Uterus (tissue), 2 donors: ENCODE measurements around the gene CLEC2A.
"Not testable (repeated sequence)": the region's sequence is repeated elsewhere in the genome, so short reads cannot be mapped to it uniquely, and the experiment has no call there.

Experiments used
- POLR2A ChIP-seq, 2 donors: fragments of 450-650 bp; IDR thresholded peaks; one replicate each; pipeline ENCODE4 v1.6.1; 2016; ENCODE audit warnings: antibody characterized with exemption in 2 of 2, mild to moderate bottlenecking in 1 of 2, moderate library complexity in 1 of 2
- TF ChIP-seq, protein P1 (sequence below), 4 experiments: fragments of 200-600 bp in 2 of 4; fragments of 450-650 bp in 2 of 4; sonication (generic) in 2 of 4; IDR thresholded peaks; one replicate each; pipeline ENCODE4 v1.5.1; 2016 to 2019; ENCODE audit warnings: antibody characterized with exemption in 4 of 4, mild to moderate bottlenecking in 2 of 4, moderate library complexity in 1 of 4

DNA sequence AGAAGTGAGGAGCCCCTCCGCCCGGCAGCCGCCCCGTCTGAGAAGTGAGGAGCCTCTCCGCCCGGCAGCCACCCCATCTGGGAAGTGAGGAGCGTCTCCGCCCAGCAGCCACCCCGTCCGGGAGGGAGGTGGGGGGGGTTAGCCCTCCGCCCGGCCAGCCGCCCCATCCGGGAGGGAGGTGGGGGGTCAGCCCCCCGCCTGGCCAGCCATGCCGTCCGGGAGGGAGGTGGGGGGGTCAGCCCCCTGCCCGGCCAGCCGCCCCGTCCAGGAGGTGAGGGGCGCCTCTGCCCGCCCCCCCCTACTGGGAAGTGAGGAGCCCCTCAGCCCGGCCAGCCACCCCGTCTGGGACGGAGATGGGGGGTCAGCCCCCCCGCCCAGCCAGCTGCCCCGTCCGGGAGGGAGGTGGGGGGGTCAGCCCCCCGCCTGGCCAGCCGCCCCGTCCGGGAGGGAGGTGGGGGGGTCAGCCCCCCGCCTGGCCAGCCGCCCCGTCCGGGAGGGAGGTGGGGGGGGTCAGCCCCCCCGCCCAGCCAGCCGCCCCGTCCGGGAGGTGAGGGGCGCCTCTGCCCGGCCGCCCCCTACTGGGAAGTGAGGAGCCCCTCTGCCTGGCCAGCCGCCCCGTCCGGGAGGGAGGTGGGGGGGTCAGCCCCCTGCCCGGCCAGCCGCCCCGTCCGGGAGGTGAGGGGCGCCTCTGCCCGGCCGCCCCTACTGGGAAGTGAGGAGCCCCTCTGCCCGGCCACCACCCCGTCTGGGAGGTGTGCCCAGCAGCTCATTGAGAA lies 21.0 kb upstream of the CLEC2A start:
- TF ChIP-seq, protein P1, sequence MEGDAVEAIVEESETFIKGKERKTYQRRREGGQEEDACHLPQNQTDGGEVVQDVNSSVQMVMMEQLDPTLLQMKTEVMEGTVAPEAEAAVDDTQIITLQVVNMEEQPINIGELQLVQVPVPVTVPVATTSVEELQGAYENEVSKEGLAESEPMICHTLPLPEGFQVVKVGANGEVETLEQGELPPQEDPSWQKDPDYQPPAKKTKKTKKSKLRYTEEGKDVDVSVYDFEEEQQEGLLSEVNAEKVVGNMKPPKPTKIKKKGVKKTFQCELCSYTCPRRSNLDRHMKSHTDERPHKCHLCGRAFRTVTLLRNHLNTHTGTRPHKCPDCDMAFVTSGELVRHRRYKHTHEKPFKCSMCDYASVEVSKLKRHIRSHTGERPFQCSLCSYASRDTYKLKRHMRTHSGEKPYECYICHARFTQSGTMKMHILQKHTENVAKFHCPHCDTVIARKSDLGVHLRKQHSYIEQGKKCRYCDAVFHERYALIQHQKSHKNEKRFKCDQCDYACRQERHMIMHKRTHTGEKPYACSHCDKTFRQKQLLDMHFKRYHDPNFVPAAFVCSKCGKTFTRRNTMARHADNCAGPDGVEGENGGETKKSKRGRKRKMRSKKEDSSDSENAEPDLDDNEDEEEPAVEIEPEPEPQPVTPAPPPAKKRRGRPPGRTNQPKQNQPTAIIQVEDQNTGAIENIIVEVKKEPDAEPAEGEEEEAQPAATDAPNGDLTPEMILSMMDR (IDR thresholded peaks at IDR 0.05), result not testable (repeated sequence)
- not testable (repeated sequence) for TF ChIP-seq POLR2A (IDR thresholded peaks at IDR 0.05)
